ENCODE measurements around the gene EVI5.

- TF ChIP-seq TAF1 (IDR thresholded peaks at IDR 0.05; ENCODE audit: low read depth) = no peak
- TF ChIP-seq EZH2 (IDR thresholded peaks at IDR 0.05; ENCODE audit: borderline replicate concordance, insufficient read depth, low read length, poor library complexity, severe bottlenecking) = no peak
- no peak for TF ChIP-seq CTCF (IDR thresholded peaks at IDR 0.05; ENCODE audit: poor library complexity, severe bottlenecking)
- TF ChIP-seq RAD21 (conservative IDR thresholded peaks at IDR 0.05) = no peak
- TF ChIP-seq POLR2AphosphoS5 (IDR thresholded peaks at IDR 0.05) = no peak
- TF ChIP-seq EP300 (conservative IDR thresholded peaks at IDR 0.05; ENCODE audit: poor library complexity, severe bottlenecking) = no peak
- no peak for TF ChIP-seq MXI1 (conservative IDR thresholded peaks at IDR 0.05; ENCODE audit: poor library complexity, severe bottlenecking)
- TF ChIP-seq, protein P1, sequence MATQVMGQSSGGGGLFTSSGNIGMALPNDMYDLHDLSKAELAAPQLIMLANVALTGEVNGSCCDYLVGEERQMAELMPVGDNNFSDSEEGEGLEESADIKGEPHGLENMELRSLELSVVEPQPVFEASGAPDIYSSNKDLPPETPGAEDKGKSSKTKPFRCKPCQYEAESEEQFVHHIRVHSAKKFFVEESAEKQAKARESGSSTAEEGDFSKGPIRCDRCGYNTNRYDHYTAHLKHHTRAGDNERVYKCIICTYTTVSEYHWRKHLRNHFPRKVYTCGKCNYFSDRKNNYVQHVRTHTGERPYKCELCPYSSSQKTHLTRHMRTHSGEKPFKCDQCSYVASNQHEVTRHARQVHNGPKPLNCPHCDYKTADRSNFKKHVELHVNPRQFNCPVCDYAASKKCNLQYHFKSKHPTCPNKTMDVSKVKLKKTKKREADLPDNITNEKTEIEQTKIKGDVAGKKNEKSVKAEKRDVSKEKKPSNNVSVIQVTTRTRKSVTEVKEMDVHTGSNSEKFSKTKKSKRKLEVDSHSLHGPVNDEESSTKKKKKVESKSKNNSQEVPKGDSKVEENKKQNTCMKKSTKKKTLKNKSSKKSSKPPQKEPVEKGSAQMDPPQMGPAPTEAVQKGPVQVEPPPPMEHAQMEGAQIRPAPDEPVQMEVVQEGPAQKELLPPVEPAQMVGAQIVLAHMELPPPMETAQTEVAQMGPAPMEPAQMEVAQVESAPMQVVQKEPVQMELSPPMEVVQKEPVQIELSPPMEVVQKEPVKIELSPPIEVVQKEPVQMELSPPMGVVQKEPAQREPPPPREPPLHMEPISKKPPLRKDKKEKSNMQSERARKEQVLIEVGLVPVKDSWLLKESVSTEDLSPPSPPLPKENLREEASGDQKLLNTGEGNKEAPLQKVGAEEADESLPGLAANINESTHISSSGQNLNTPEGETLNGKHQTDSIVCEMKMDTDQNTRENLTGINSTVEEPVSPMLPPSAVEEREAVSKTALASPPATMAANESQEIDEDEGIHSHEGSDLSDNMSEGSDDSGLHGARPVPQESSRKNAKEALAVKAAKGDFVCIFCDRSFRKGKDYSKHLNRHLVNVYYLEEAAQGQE (IDR thresholded peaks at IDR 0.05; ENCODE audit: borderline replicate concordance) = no peak
These were observed 25.5 kb downstream of the EVI5 start for GRCh38 chr1:92759361-92759760.
